Measurements from ENCODE around the gene ZDHHC15. TPM values are rescaled to one million over a fixed set of nuclear protein-coding genes. Genes with fewer than 3 reads are reported as not detected.
"Not testable (repeated sequence)": the region's sequence is repeated elsewhere in the genome, so short reads cannot be mapped to it uniquely, and the experiment has no call there.

ZDHHC15 gene
- polyA plus RNA-seq, 1 donor from 2014 or later: 9.3 TPM

DNA sequence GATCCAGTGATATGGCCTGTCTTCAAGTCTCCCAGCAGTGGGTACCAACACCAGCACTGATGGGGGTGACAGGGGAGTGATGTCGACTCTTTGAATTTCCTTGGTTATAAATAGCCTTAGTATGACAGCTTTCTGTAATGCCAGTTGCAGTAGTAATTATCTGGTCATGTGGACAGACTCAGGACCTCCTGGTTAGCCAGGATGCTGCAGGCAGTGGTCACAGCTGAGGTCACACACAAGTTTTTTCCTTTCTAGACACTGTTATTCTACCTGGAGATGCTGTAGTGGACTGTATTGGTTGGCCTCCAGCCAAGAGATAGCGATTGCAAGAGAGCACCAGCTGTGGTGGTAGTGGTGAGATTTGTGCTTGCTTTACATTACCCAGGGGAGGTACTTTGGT lies 185.3 kb downstream of the ZDHHC15 start:
- TF ChIP-seq TAF1 (IDR thresholded peaks at IDR 0.05; ENCODE audit: low read depth): no peak
- no peak for TF ChIP-seq SMC3 (conservative IDR thresholded peaks at IDR 0.05; ENCODE audit: poor library complexity)
- no peak for TF ChIP-seq EZH2 (IDR thresholded peaks at IDR 0.05; ENCODE audit: borderline replicate concordance, insufficient read depth, low read length, poor library complexity, severe bottlenecking)
- TF ChIP-seq, protein P1, sequence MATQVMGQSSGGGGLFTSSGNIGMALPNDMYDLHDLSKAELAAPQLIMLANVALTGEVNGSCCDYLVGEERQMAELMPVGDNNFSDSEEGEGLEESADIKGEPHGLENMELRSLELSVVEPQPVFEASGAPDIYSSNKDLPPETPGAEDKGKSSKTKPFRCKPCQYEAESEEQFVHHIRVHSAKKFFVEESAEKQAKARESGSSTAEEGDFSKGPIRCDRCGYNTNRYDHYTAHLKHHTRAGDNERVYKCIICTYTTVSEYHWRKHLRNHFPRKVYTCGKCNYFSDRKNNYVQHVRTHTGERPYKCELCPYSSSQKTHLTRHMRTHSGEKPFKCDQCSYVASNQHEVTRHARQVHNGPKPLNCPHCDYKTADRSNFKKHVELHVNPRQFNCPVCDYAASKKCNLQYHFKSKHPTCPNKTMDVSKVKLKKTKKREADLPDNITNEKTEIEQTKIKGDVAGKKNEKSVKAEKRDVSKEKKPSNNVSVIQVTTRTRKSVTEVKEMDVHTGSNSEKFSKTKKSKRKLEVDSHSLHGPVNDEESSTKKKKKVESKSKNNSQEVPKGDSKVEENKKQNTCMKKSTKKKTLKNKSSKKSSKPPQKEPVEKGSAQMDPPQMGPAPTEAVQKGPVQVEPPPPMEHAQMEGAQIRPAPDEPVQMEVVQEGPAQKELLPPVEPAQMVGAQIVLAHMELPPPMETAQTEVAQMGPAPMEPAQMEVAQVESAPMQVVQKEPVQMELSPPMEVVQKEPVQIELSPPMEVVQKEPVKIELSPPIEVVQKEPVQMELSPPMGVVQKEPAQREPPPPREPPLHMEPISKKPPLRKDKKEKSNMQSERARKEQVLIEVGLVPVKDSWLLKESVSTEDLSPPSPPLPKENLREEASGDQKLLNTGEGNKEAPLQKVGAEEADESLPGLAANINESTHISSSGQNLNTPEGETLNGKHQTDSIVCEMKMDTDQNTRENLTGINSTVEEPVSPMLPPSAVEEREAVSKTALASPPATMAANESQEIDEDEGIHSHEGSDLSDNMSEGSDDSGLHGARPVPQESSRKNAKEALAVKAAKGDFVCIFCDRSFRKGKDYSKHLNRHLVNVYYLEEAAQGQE (IDR thresholded peaks at IDR 0.05; ENCODE audit: borderline replicate concordance): no peak
- TF ChIP-seq RAD21 (conservative IDR thresholded peaks at IDR 0.05): no peak
- TF ChIP-seq MXI1 (conservative IDR thresholded peaks at IDR 0.05; ENCODE audit: poor library complexity, severe bottlenecking): no peak
- no peak for TF ChIP-seq POLR2AphosphoS5 (IDR thresholded peaks at IDR 0.05)
- no peak for TF ChIP-seq EP300 (conservative IDR thresholded peaks at IDR 0.05; ENCODE audit: poor library complexity, severe bottlenecking)
- TF ChIP-seq, protein P2, sequence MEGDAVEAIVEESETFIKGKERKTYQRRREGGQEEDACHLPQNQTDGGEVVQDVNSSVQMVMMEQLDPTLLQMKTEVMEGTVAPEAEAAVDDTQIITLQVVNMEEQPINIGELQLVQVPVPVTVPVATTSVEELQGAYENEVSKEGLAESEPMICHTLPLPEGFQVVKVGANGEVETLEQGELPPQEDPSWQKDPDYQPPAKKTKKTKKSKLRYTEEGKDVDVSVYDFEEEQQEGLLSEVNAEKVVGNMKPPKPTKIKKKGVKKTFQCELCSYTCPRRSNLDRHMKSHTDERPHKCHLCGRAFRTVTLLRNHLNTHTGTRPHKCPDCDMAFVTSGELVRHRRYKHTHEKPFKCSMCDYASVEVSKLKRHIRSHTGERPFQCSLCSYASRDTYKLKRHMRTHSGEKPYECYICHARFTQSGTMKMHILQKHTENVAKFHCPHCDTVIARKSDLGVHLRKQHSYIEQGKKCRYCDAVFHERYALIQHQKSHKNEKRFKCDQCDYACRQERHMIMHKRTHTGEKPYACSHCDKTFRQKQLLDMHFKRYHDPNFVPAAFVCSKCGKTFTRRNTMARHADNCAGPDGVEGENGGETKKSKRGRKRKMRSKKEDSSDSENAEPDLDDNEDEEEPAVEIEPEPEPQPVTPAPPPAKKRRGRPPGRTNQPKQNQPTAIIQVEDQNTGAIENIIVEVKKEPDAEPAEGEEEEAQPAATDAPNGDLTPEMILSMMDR (IDR thresholded peaks at IDR 0.05; ENCODE audit: poor library complexity, severe bottlenecking): no peak
- Histone ChIP-seq H2AFZ (ENCODE audit: low read depth, low read length) (no peak overlapping the region), H3F3A (ENCODE audit: insufficient read depth, low read length, poor library complexity, severe bottlenecking) (no peaks in the 10 kb centered on the region), H3K9me2 (ENCODE audit: insufficient read depth, low read length) (no peaks in the 10 kb centered on the region), H3K36me3 (ENCODE audit: insufficient read depth, low read length) (no peaks in the 10 kb centered on the region), H4K20me1 (ENCODE audit: insufficient read depth) (no peaks in the 10 kb centered on the region), H3K79me2 (replicated peaks; ENCODE audit: insufficient read depth, low read length) (no peaks in the 10 kb centered on the region), H3K27ac (ENCODE audit: low read length) (no peak overlapping the region), H3K4me2 (ENCODE audit: low read length) (no peak overlapping the region), H3K4me3 (ENCODE audit: low read length) (no peak overlapping the region), H3K9ac (ENCODE audit: low read length) (no peak overlapping the region), H3K27me3 (ENCODE audit: insufficient read depth, low read depth, low read length) (no peaks in the 10 kb centered on the region), H3K9me3 (ENCODE audit: low read length) (no peaks in the 10 kb centered on the region)

DNA sequence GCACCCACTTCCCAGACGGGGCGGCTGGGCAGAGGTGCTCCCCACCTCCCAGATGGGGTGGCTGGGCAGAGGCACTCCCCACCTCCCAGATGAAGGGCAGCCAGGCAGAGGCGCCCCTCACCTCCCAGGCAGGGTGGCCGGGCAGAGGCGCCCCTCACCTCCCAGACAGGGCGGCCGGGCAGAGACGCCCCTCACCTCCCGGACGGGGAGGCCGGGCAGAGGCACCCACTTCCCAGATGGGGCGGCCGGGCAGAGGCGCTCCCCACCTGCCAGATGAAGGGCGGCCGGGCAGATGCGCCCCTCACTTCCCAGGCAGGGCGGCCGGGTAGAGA lies 187.7 kb downstream of the ZDHHC15 start:
- H3K27ac ChIP-seq (ENCODE audit: low read length): no peak overlapping the region
- H2AFZ ChIP-seq (ENCODE audit: low read depth, low read length): no peak overlapping the region
- no peaks in the 10 kb centered on the region for H3F3A ChIP-seq (ENCODE audit: insufficient read depth, low read length, poor library complexity, severe bottlenecking)
- no peaks in the 10 kb centered on the region for H4K20me1 ChIP-seq (ENCODE audit: insufficient read depth)
- H3K4me3 ChIP-seq (ENCODE audit: low read length): no peak overlapping the region
- no peak overlapping the region for H3K9ac ChIP-seq (ENCODE audit: low read length)
- no peaks in the 10 kb centered on the region for H3K79me2 ChIP-seq (replicated peaks; ENCODE audit: insufficient read depth, low read length)
- H3K36me3 ChIP-seq (ENCODE audit: insufficient read depth, low read length): no peaks in the 10 kb centered on the region
- TF ChIP-seq, protein P1 (IDR thresholded peaks at IDR 0.05; ENCODE audit: borderline replicate concordance): no peak
- TF ChIP-seq SMC3 (conservative IDR thresholded peaks at IDR 0.05; ENCODE audit: poor library complexity) (no peak), EP300 (conservative IDR thresholded peaks at IDR 0.05; ENCODE audit: poor library complexity, severe bottlenecking) (no peak), RAD21 (conservative IDR thresholded peaks at IDR 0.05) (no peak), TAF1 (IDR thresholded peaks at IDR 0.05; ENCODE audit: low read depth) (no peak), EZH2 (IDR thresholded peaks at IDR 0.05; ENCODE audit: borderline replicate concordance, insufficient read depth, low read length, poor library complexity, severe bottlenecking) (no peak), MXI1 (conservative IDR thresholded peaks at IDR 0.05; ENCODE audit: poor library complexity, severe bottlenecking) (no peak), POLR2AphosphoS5 (IDR thresholded peaks at IDR 0.05) (no peak)
- TF ChIP-seq, protein P2 (IDR thresholded peaks at IDR 0.05; ENCODE audit: poor library complexity, severe bottlenecking): no peak
- H3K9me3 ChIP-seq (ENCODE audit: low read length): no peaks in the 10 kb centered on the region
- no peaks in the 10 kb centered on the region for H3K27me3 ChIP-seq (ENCODE audit: insufficient read depth, low read depth, low read length)
- H3K9me2 ChIP-seq (ENCODE audit: insufficient read depth, low read length): no peaks in the 10 kb centered on the region
- no peak overlapping the region for H3K4me2 ChIP-seq (ENCODE audit: low read length)

DNA sequence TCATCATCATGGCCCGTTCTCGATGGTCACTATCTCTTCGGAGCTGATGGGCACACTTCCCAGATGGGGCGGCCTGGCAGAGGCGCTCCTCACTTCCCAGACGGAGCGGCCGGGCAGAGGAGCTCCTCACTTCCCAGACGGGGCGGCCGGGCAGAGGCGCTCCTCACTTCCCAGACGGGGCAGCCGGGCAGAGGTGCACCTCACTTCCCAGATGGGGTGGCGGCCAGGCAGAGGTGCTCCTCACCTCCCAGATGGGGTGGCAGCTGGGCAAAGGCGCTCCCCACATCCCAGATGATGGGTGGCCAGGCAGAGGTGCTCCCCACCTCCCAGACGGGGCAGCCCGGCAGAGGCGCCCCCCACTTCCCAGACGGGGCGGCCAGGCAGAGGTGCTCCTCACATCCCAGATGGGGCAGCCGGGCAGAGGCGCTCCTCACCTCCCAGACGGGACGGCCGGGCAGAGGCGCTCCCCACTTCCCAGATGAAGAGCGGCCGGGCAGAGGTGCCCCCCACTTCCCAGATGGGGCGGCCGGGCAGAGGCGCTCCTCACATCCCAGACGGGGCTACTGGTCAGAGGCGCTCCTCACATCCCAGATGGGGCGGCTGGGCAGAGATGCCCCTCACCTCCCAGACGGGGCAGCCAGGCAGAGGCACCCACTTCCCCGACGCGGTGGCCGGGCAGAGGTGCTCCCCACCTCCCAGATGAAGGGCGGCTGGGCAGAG lies 188.3 kb downstream of the ZDHHC15 start:
- H3K4me3 ChIP-seq (ENCODE audit: low read length); H4K20me1 ChIP-seq (ENCODE audit: insufficient read depth); H2AFZ ChIP-seq (ENCODE audit: low read depth, low read length); H3K27ac ChIP-seq (ENCODE audit: low read length); H3K4me2 ChIP-seq (ENCODE audit: low read length); H3K79me2 ChIP-seq (replicated peaks; ENCODE audit: insufficient read depth, low read length); H3K9me2 ChIP-seq (ENCODE audit: insufficient read depth, low read length); H3K36me3 ChIP-seq (ENCODE audit: insufficient read depth, low read length); H3K27me3 ChIP-seq (ENCODE audit: insufficient read depth, low read depth, low read length); H3K9ac ChIP-seq (ENCODE audit: low read length); H3K9me3 ChIP-seq (ENCODE audit: low read length); H3F3A ChIP-seq (ENCODE audit: insufficient read depth, low read length, poor library complexity, severe bottlenecking): not testable (repeated sequence)

All from neural cell (in vitro differentiated cells).